T-helper 1 cell treated with Interleukin-12 subunit alpha and Interleukin-12 subunit beta and Interleukin-4 antibody, amounts not matched to agents 30 μg/mL and 1 μg/mL, for 36 hours (primary cell): ENCODE results near the gene RAE1.
A peak's percentile ranks its signal among the peaks of the same experiment; 100 is the strongest.

Source experiments
- H3K27ac Mint-ChIP-seq: one replicate; pipeline ENCODE4 v1.8.0; 2021; ENCODE audit warnings: mild to moderate bottlenecking, mixed read lengths
- H3K27me3 Mint-ChIP-seq: one replicate; pipeline ENCODE4 v1.8.0; 2021; ENCODE audit warnings: low read depth, mixed read lengths
- H3K36me3 Mint-ChIP-seq: one replicate; pipeline ENCODE4 v1.8.0; 2021; ENCODE audit warnings: low read depth, mixed read lengths
- H3K4me1 Mint-ChIP-seq: one replicate; pipeline ENCODE4 v1.8.0; 2021; ENCODE audit warnings: low read depth, mixed read lengths
- H3K4me3 Mint-ChIP-seq: one replicate; pipeline ENCODE4 v1.8.0; 2021; ENCODE audit warnings: mild to moderate bottlenecking, moderate library complexity, mixed read lengths
- H3K9me3 Mint-ChIP-seq: one replicate; pipeline ENCODE4 v1.8.0; 2021; ENCODE audit warnings: mixed read lengths

RAE1 gene

GRCh38 chr20:57394121-57395082 is 43.3 kb downstream of the RAE1 start:
- Mint-ChIP-seq H3K36me3 (peaks cover 54% of the 10 kb centered on the region), H3K27ac (no peak overlapping the region)

GRCh38 chr20:57395111-57395966 is 44.3 kb downstream of the RAE1 start:
- H3K4me1 Mint-ChIP-seq = peaks cover 66% of the 10 kb centered on the region
- H3K9me3 Mint-ChIP-seq = no peaks in the 10 kb centered on the region
- peaks cover 54% of the 10 kb centered on the region for H3K36me3 Mint-ChIP-seq

More at GRCh38 chr20:57394121-57395082, 43.3 kb downstream of the RAE1 start:
- H3K4me1 Mint-ChIP-seq = peaks cover 63% of the 10 kb centered on the region
- no peaks in the 10 kb centered on the region for H3K9me3 Mint-ChIP-seq
- no peaks in the 10 kb centered on the region for H3K27me3 Mint-ChIP-seq
- H3K4me3 Mint-ChIP-seq = peak overlapping the region; percentile 89

GRCh38 chr20:57396212-57396983 is 45.3 kb downstream of the RAE1 start:
- Mint-ChIP-seq H3K27ac (no peak overlapping the region), H3K4me1 (peaks cover 66% of the 10 kb centered on the region), H3K4me3 (no peak overlapping the region), H3K36me3 (peaks cover 61% of the 10 kb centered on the region), H3K27me3 (no peaks in the 10 kb centered on the region), H3K9me3 (no peaks in the 10 kb centered on the region)

More at GRCh38 chr20:57395111-57395966, 44.3 kb downstream of the RAE1 start:
- H3K27ac Mint-ChIP-seq = no peak overlapping the region
- H3K27me3 Mint-ChIP-seq = no peaks in the 10 kb centered on the region
- no peak overlapping the region for H3K4me3 Mint-ChIP-seq

GRCh38 chr20:57396984-57397692 is 46.1 kb downstream of the RAE1 start:
- H3K9me3 Mint-ChIP-seq = no peaks in the 10 kb centered on the region

GRCh38 chr20:57397693-57398108 is 46.6 kb downstream of the RAE1 start:
- H3K27me3 Mint-ChIP-seq = no peaks in the 10 kb centered on the region
- peaks cover 69% of the 10 kb centered on the region for H3K36me3 Mint-ChIP-seq
- H3K4me1 Mint-ChIP-seq = peaks cover 75% of the 10 kb centered on the region
- H3K27ac Mint-ChIP-seq = peak overlapping the region; percentile 96
- H3K4me3 Mint-ChIP-seq = peak overlapping the region; percentile 81
- no peaks in the 10 kb centered on the region for H3K9me3 Mint-ChIP-seq

More at GRCh38 chr20:57396984-57397692, 46.1 kb downstream of the RAE1 start:
- no peaks in the 10 kb centered on the region for H3K27me3 Mint-ChIP-seq
- H3K27ac Mint-ChIP-seq = peak overlapping the region; percentile 96
- H3K4me3 Mint-ChIP-seq = peak overlapping the region; percentile 81
- peaks cover 68% of the 10 kb centered on the region for H3K36me3 Mint-ChIP-seq
- H3K4me1 Mint-ChIP-seq = peaks cover 74% of the 10 kb centered on the region

- Mint-ChIP-seq H3K9me3 (no peaks in the 10 kb centered on the region), H3K4me1 (peaks cover 74% of the 10 kb centered on the region), H3K27me3 (no peaks in the 10 kb centered on the region), H3K4me3 (peak overlapping the region; percentile 82), H3K36me3 (peaks cover 66% of the 10 kb centered on the region), H3K27ac (peak overlapping the region; percentile 96)
Measured at GRCh38 chr20:57398231-57398821, 47.3 kb downstream of the RAE1 start.

- Mint-ChIP-seq H3K36me3 (peaks cover 60% of the 10 kb centered on the region), H3K4me3 (peak overlapping the region; percentile 82), H3K9me3 (no peaks in the 10 kb centered on the region), H3K27me3 (no peaks in the 10 kb centered on the region), H3K4me1 (peaks cover 67% of the 10 kb centered on the region), H3K27ac (peak overlapping the region; percentile 94)
Measured at GRCh38 chr20:57398901-57399535, 48.0 kb downstream of the RAE1 start.

- Mint-ChIP-seq H3K4me3 (peak overlapping the region; percentile 82), H3K27me3 (no peaks in the 10 kb centered on the region), H3K4me1 (peaks cover 61% of the 10 kb centered on the region), H3K9me3 (no peaks in the 10 kb centered on the region), H3K36me3 (peaks cover 54% of the 10 kb centered on the region), H3K27ac (peak overlapping the region; percentile 94)
Measured at GRCh38 chr20:57399587-57400155, 48.6 kb downstream of the RAE1 start.

GRCh38 chr20:57400231-57400701 is 49.2 kb downstream of the RAE1 start:
- Mint-ChIP-seq H3K4me1 (peaks cover 57% of the 10 kb centered on the region), H3K4me3 (no peak overlapping the region), H3K36me3 (peaks cover 50% of the 10 kb centered on the region), H3K9me3 (no peaks in the 10 kb centered on the region), H3K27me3 (no peaks in the 10 kb centered on the region), H3K27ac (no peak overlapping the region)

- H3K27ac Mint-ChIP-seq = no peak overlapping the region
- no peak overlapping the region for H3K4me3 Mint-ChIP-seq
- H3K36me3 Mint-ChIP-seq = peaks cover 46% of the 10 kb centered on the region
- H3K27me3 Mint-ChIP-seq = no peaks in the 10 kb centered on the region
- no peaks in the 10 kb centered on the region for H3K9me3 Mint-ChIP-seq
- peaks cover 55% of the 10 kb centered on the region for H3K4me1 Mint-ChIP-seq
Measured at GRCh38 chr20:57400821-57401564, 49.9 kb downstream of the RAE1 start.

GRCh38 chr20:57401565-57401918 is 50.5 kb downstream of the RAE1 start:
- Mint-ChIP-seq H3K9me3 (no peaks in the 10 kb centered on the region), H3K4me3 (no peak overlapping the region), H3K27me3 (no peaks in the 10 kb centered on the region), H3K27ac (peak overlapping the region; percentile 50), H3K36me3 (peaks cover 42% of the 10 kb centered on the region), H3K4me1 (peaks cover 50% of the 10 kb centered on the region)
